SJCRH30 (cell line): ENCODE results near the gene DDR2. TPM values are rescaled to one million over a fixed set of nuclear protein-coding genes. Genes with fewer than 3 reads are reported as not detected.

ENCODE experiments used
- total RNA-seq: library from RNA; depleted of rRNA; stranded (reverse); fragments of >200 nt; shearing (Covaris generic); gene quantifications from 2 replicates; pipeline ENCODE4 v1.2.3, GENCODE V29; 2014; rRNA removed

The DDR2 gene
- total RNA-seq, 1 experiment from 2014 or later = 47.8 TPM

Other genes with a start within 250 kb of the DDR2 start
- gene SH2D1B, start 220.3 kb upstream of the DDR2 start, total RNA-seq = 0.08 TPM in 1 of 2 replicates, not detected in the other
- 35.3 and 38.8 TPM in 2 replicates for gene UHMK1, start 134.6 kb upstream of the DDR2 start, total RNA-seq
- gene UAP1, start 70.7 kb upstream of the DDR2 start, total RNA-seq = 70.7 and 76.1 TPM in 2 replicates
- gene HSD17B7, start 158.2 kb downstream of the DDR2 start, total RNA-seq = 20.6 and 21.2 TPM in 2 replicates
- not detected in 2 replicates for gene CCDC190, start 228.7 kb downstream of the DDR2 start, total RNA-seq